GM13976 (cell line): ENCODE data around the gene TBCC.

ENCODE experiments used
- DNase-seq: peaks from one replicate; pipeline ENCODE4 v3.0.0; 2012; ENCODE audit warnings: low spot score
- in situ Hi-C: fragments of 300-500 bp; cut with MboI; formaldehyde crosslinking; loops from one replicate; pipeline ENCODE4 v1.12.0; 2022; ENCODE audit warnings: low sequenced_read_pairs, mixed read lengths, inconsistent platforms; ENCODE audit not compliant: unreplicated experiment
- TF ChIP-seq, protein P1 (sequence below): IDR thresholded peaks from 2 replicates; pipeline ENCODE4 v1.5.1; 2012; ENCODE audit warnings: borderline replicate concordance, mild to moderate bottlenecking; ENCODE audit not compliant: insufficient read depth; ENCODE audit errors: extremely low read depth, missing control alignments, control extremely low read depth

The TBCC gene

DNA sequence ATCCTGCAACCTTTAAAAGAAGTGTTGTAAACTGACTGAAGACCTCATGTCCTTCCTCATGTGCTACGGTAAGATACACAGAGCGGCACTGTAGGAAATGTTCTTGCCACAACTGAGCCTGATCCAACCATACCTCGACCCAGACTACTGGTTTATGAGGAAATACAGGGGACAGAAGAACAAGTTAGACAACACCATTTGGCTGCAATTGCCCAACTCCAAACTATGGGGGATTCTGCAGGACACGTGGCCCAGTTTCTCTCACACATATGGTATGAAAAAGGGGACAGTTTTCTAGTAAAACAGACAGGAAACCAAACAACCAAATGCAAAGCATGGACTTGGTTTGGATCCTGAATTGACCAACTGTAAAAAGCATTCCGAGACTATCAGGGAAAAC, 34.0 kb downstream of the TBCC start:
- no peak for DNase-seq
- in situ Hi-C loops = no loop called here
- TF ChIP-seq, protein P1, sequence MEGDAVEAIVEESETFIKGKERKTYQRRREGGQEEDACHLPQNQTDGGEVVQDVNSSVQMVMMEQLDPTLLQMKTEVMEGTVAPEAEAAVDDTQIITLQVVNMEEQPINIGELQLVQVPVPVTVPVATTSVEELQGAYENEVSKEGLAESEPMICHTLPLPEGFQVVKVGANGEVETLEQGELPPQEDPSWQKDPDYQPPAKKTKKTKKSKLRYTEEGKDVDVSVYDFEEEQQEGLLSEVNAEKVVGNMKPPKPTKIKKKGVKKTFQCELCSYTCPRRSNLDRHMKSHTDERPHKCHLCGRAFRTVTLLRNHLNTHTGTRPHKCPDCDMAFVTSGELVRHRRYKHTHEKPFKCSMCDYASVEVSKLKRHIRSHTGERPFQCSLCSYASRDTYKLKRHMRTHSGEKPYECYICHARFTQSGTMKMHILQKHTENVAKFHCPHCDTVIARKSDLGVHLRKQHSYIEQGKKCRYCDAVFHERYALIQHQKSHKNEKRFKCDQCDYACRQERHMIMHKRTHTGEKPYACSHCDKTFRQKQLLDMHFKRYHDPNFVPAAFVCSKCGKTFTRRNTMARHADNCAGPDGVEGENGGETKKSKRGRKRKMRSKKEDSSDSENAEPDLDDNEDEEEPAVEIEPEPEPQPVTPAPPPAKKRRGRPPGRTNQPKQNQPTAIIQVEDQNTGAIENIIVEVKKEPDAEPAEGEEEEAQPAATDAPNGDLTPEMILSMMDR = no peak

DNA sequence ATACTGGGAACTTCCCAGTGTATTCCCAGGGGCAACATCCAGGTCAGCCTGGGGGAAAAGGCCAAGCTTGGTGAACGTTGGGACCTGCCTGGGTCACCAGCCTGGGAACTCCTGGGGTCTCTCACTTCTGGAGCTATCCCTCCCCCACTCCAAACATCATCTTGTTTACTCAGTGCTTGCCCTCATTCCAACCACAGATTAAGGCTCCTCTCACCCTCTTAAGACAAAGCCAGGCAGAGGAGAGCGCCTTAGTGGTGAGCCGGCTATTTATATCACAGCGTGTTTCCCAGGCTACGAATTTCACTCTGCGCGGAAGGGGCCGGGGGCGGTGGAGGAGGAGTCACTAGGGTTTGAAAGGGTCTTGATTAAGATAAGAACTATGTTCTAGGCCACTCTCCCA, 35.6 kb downstream of the TBCC start:
- in situ Hi-C loops = no loop called here
- DNase-seq = no peak
- TF ChIP-seq, protein P1 = no peak

GRCh38 chr6:42709871-42710270, 36.0 kb downstream of the TBCC start:
- no peak for DNase-seq
- TF ChIP-seq, protein P1 = no peak
- in situ Hi-C loops = no loop called here

GRCh38 chr6:42708096-42708495, 37.8 kb downstream of the TBCC start:
- TF ChIP-seq, protein P1 = no peak
- DNase-seq = no peak
- in situ Hi-C loops = no loop called here

DNA sequence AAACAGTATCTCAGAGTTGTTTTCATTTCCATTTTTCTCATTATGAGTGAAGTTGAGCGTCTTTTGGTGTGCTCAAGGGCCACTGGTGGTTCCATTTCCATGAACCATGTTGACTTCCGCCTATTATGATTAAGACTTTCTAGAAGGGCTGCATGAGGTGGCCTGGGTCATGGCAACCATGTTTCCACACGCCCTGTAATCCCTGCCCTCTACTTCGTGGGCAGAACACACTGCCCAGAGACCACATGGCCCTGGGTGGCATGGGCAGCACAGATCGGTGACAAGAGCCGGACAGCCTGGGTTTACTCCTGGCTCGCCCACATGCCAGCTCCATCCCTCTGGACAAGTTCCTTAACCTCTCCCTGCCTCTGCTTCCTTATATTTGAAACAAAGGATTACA, 38.3 kb downstream of the TBCC start:
- in situ Hi-C loops = no loop called here
- DNase-seq = no peak
- TF ChIP-seq, protein P1 = no peak

GRCh38 chr6:42704937-42705374, 40.9 kb downstream of the TBCC start:
- TF ChIP-seq, protein P1 = no peak
- DNase-seq = no peak
- in situ Hi-C loops = no loop called here
